DND-41 (cell line): ENCODE measurements around the gene MYH14.
A peak's percentile ranks its signal among the peaks of the same experiment; 100 is the strongest.

Source experiments
- ATAC-seq: fragments of 200-7000 bp; cut with Tn5 transposase; 3 replicates; pipeline ENCODE4 v1.9.1; 2021; ENCODE audit warnings: low read depth; ENCODE audit not compliant: insufficient read depth
- DNase-seq: peaks from one replicate; pipeline ENCODE4 v3.0.0-alpha.2; 2020
- H2AFZ ChIP-seq: 2 replicates; pipeline ENCODE4 v1.6.0; 2012; ENCODE audit warnings: low read depth, low read length
- H3K27ac ChIP-seq: 2 replicates; pipeline ENCODE4 v1.5.1; 2012; ENCODE audit warnings: low read length, inconsistent platforms
- H3K27me3 ChIP-seq: fragments of 200-600 bp; sonication (generic); 2 replicates; pipeline ENCODE4 v1.6.0; 2012; ENCODE audit warnings: low read length, mild to moderate bottlenecking, inconsistent platforms; ENCODE audit not compliant: insufficient read depth, poor library complexity
- H3K36me3 ChIP-seq: 2 replicates; pipeline ENCODE4 v1.5.1; 2012; ENCODE audit warnings: low read length, inconsistent platforms; ENCODE audit not compliant: insufficient read depth
- H3K4me1 ChIP-seq: 2 replicates; pipeline ENCODE4 v1.5.1; 2012; ENCODE audit warnings: mild to moderate bottlenecking, low read length; ENCODE audit not compliant: insufficient read depth
- H3K4me2 ChIP-seq: 2 replicates; pipeline ENCODE4 v1.6.0; 2012; ENCODE audit warnings: mild to moderate bottlenecking, moderate library complexity, low read length, inconsistent platforms; ENCODE audit not compliant: insufficient read depth
- H3K4me3 ChIP-seq, 2 experiments: fragments of 200-600 bp in 1 of 2; shearing (Covaris generic) in 1 of 2; 2 replicates each; pipeline ENCODE4 v1.5.1; 2012 to 2016; ENCODE audit warnings: inconsistent platforms in 2 of 2, low read length in 2 of 2, mild to moderate bottlenecking in 2 of 2, low read depth in 1 of 2, moderate library complexity in 1 of 2
- H3K79me2 ChIP-seq: 2 replicates; pipeline ENCODE4 v1.6.0; 2012; ENCODE audit warnings: low read length, inconsistent platforms; ENCODE audit not compliant: insufficient read depth
- H3K9ac ChIP-seq: 2 replicates; pipeline ENCODE4 v1.6.0; 2012; ENCODE audit warnings: low read depth, mild to moderate bottlenecking, inconsistent platforms, low read length, moderate library complexity
- H3K9me3 ChIP-seq: 2 replicates; pipeline ENCODE4 v1.5.1; 2012; ENCODE audit warnings: low read length, moderate library complexity, mild to moderate bottlenecking, inconsistent platforms; ENCODE audit not compliant: insufficient read depth, severe bottlenecking
- H4K20me1 ChIP-seq: 2 replicates; pipeline ENCODE4 v1.6.0; 2012; ENCODE audit warnings: low read length; ENCODE audit not compliant: insufficient read depth
- EZH2 ChIP-seq: IDR thresholded peaks from 3 replicates; pipeline ENCODE4 v1.6.1; 2012; ENCODE audit warnings: borderline replicate concordance, low read depth, mild to moderate bottlenecking, moderate library complexity, low read length, inconsistent platforms; ENCODE audit not compliant: severe bottlenecking
- TF ChIP-seq, protein P1 (sequence below): IDR thresholded peaks from 2 replicates; pipeline ENCODE4 v1.5.1; 2012; ENCODE audit warnings: borderline replicate concordance, low read length, moderate library complexity, mild to moderate bottlenecking; ENCODE audit not compliant: poor library complexity, severe bottlenecking; ENCODE audit errors: extremely low read depth

Gene MYH14

GRCh38 chr19:50263176-50263575, 59.8 kb downstream of the MYH14 start:
- Histone ChIP-seq H3K36me3 (no peaks in the 10 kb centered on the region), H3K27ac (no peak overlapping the region), H3K79me2 (no peaks in the 10 kb centered on the region), H4K20me1 (no peaks in the 10 kb centered on the region), H3K9me3 (no peaks in the 10 kb centered on the region), H3K4me1 (no peaks in the 10 kb centered on the region), H3K4me2 (no peak overlapping the region), H3K4me3 (no peak overlapping the region), H2AFZ (no peak overlapping the region), H3K27me3 (no peaks in the 10 kb centered on the region), H3K9ac (no peak overlapping the region)
- TF ChIP-seq EZH2: no peak
- TF ChIP-seq, protein P1, sequence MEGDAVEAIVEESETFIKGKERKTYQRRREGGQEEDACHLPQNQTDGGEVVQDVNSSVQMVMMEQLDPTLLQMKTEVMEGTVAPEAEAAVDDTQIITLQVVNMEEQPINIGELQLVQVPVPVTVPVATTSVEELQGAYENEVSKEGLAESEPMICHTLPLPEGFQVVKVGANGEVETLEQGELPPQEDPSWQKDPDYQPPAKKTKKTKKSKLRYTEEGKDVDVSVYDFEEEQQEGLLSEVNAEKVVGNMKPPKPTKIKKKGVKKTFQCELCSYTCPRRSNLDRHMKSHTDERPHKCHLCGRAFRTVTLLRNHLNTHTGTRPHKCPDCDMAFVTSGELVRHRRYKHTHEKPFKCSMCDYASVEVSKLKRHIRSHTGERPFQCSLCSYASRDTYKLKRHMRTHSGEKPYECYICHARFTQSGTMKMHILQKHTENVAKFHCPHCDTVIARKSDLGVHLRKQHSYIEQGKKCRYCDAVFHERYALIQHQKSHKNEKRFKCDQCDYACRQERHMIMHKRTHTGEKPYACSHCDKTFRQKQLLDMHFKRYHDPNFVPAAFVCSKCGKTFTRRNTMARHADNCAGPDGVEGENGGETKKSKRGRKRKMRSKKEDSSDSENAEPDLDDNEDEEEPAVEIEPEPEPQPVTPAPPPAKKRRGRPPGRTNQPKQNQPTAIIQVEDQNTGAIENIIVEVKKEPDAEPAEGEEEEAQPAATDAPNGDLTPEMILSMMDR: no peak
- no peak for ATAC-seq
- no peak for DNase-seq

- no peak overlapping the region for H3K9ac ChIP-seq
- no peak for ATAC-seq
- no peak overlapping the region for H3K27ac ChIP-seq
- no peaks in the 10 kb centered on the region for H3K9me3 ChIP-seq
- H3K36me3 ChIP-seq: no peaks in the 10 kb centered on the region
- H3K4me1 ChIP-seq: no peaks in the 10 kb centered on the region
- no peaks in the 10 kb centered on the region for H3K27me3 ChIP-seq
- no peak overlapping the region for H2AFZ ChIP-seq
- no peak for TF ChIP-seq EZH2
- TF ChIP-seq, protein P1: no peak
- H3K4me3 ChIP-seq: no peak overlapping the region
- no peak overlapping the region for H3K4me2 ChIP-seq
- no peaks in the 10 kb centered on the region for H3K79me2 ChIP-seq
- no peaks in the 10 kb centered on the region for H4K20me1 ChIP-seq
- DNase-seq: no peak
These were observed 61.2 kb downstream of the MYH14 start for GRCh38 chr19:50264483-50265186.

DNA sequence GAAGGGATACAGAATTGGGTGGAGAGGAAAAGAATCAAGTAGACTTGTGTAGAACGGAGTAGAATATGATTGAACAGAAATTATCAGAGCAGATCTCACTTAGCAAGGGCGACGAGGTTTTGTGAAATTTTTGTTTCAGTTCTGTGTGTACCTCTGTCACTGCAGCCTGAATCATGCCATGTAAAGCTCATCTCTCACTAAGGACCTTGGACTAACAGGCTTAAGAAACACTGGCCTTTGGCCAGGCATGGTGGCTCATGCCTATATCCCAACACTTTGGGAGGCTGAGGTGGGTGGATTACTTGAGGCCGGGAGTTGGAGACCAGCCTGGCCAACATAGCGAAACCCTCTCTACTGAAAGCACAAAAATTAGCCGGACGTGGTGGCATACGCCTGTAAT, 62.6 kb downstream of the MYH14 start:
- H3K9ac ChIP-seq: no peak overlapping the region
- H3K79me2 ChIP-seq: no peaks in the 10 kb centered on the region
- no peaks in the 10 kb centered on the region for H3K4me1 ChIP-seq
- ATAC-seq (no peak), DNase-seq (no peak)
- no peaks in the 10 kb centered on the region for H3K36me3 ChIP-seq
- H3K4me2 ChIP-seq: no peak overlapping the region
- H4K20me1 ChIP-seq: no peaks in the 10 kb centered on the region
- no peak overlapping the region for H3K4me3 ChIP-seq
- H3K27me3 ChIP-seq: no peaks in the 10 kb centered on the region
- H3K27ac ChIP-seq: no peak overlapping the region
- no peak for TF ChIP-seq EZH2
- H2AFZ ChIP-seq: no peak overlapping the region
- no peaks in the 10 kb centered on the region for H3K9me3 ChIP-seq

- Histone ChIP-seq H2AFZ (no peak overlapping the region), H3K4me2 (no peak overlapping the region)
These were observed 63.5 kb downstream of the MYH14 start for GRCh38 chr19:50266896-50267295.

More at GRCh38 chr19:50266896-50267295, 63.5 kb downstream of the MYH14 start:
- Histone ChIP-seq H4K20me1 (no peaks in the 10 kb centered on the region), H3K9me3 (no peaks in the 10 kb centered on the region), H3K4me3 (no peak overlapping the region), H3K79me2 (no peaks in the 10 kb centered on the region), H3K36me3 (no peaks in the 10 kb centered on the region), H3K4me1 (no peaks in the 10 kb centered on the region), H3K27me3 (no peaks in the 10 kb centered on the region), H3K27ac (no peak overlapping the region), H3K9ac (no peak overlapping the region)
- DNase-seq (peak; percentile 11), ATAC-seq (no peak)
- no peak for TF ChIP-seq EZH2
- TF ChIP-seq, protein P1: no peak
